Pancreas (tissue), 10 donors: ENCODE measurements around the gene FCRL4. TPM values are rescaled to one million over a fixed set of nuclear protein-coding genes. Genes with fewer than 3 reads are reported as not detected.
A peak's percentile ranks its signal among the peaks of the same experiment; 100 is the strongest.

Experiments
- ATAC-seq, 4 donors: fragments of 200-7000 bp; cut with Tn5 transposase; one replicate each; pipeline versions ENCODE4 v1.8.0 to v1.9.1; 2020; ENCODE audit warnings: mild to moderate bottlenecking in 4 of 4, moderate library complexity in 4 of 4
- DNase-seq, 6 donors: peaks; one replicate each; pipeline ENCODE4 v3.0.0-alpha.2; 2020
- FAIRE-seq: peaks from 2 replicates; lab custom pipeline; 2012; peaks lifted over from hg19 to GRCh38; lab: Jason Lieb, UNC
- H3K27ac ChIP-seq, 4 donors: fragments of 200-600 bp; sonication (generic); 1 replicate in 3 of 4; 2 replicates in 1 of 4; pipeline versions ENCODE4 v1.5.0 to v1.8.0; 2020
- H3K27me3 ChIP-seq, 4 donors: fragments of 200-600 bp; one replicate each; pipeline ENCODE4 v1.8.0; 2021
- H3K36me3 ChIP-seq, 3 donors: fragments of 200-600 bp; sonication (generic) in 1 of 3; one replicate each; pipeline versions ENCODE4 v1.5.0 to v1.8.0; 2020 to 2021
- H3K4me1 ChIP-seq, 3 donors: fragments of 200-600 bp; one replicate each; pipeline ENCODE4 v1.8.0; 2021
- H3K4me3 ChIP-seq, 4 donors: fragments of 200-600 bp; sonication (generic) in 2 of 4; one replicate each; pipeline versions ENCODE4 v1.5.0 to v1.8.0; 2020 to 2021
- H3K9me3 ChIP-seq, 4 donors: fragments of 200-600 bp; one replicate each; pipeline ENCODE4 v1.8.0; 2021
- CTCF ChIP-seq, 4 donors: fragments of 200-600 bp; sonication (generic) in 3 of 4; IDR thresholded peaks; one replicate each; pipeline versions ENCODE4 v1.5.0 to v1.8.0; 2021; ENCODE audit warnings: antibody characterized with exemption in 4 of 4
- WGBS, 2 donors: extraction: QIAGEN DNeasy Blood & Tissue Kit; methylation state at CpG; one replicate each; pipeline ENCODE4 v1.1.7; 2013; 5-methylcytosine and 5-hydroxymethylcytosine counted together
- intact Hi-C, 3 donors: fragments of 100-400 bp; cut with DNase I; formaldehyde crosslinking; loops; one replicate each; pipeline versions ENCODE4 v1.11.1 to v1.14.2; 2022
- polyA plus RNA-seq, 2 donors: library from polyadenylated mRNA; stranded (reverse); fragments of 200-250 nt; gene quantifications; one replicate each; pipeline ENCODE4 v1.2.3, GENCODE V29; 2013
- total RNA-seq, 6 donors: library from RNA; stranded (reverse); fragmentation: NEBNext Ultra II Directional in 4 of 6; extraction: Animal tissue kit (Norgen Biotek cat#: 25700) in 4 of 6; gene quantifications; one replicate each; pipeline versions ENCODE4 v1.2.1 to v1.2.4, GENCODE V29; 2021 to 2023
- donor health status: healthy with polysubstance abuse.
- donor health status: DM: no; HTN: no; CAD: no; lungs with moderate emphysema.
- donor health status: DM: no; HTN: no; CAD: no.
- donor health status: control.
- donor health status: control.
- donor health status: Bipolar disorder and iron deficiency.
- donor health status: DM: yes; HTN: yes; CAD: no.
- donor health status: DM: no; HTN: no; CAD: no.
- donor health status: DM: no; HTN: no; CAD: no.
- donor health status: DM: yes; HTN: yes; CAD: no.

The FCRL4 gene
- total and polyA plus RNA-seq, 8 donors = not detected

GRCh38 chr1:157580179-157580827, 17.6 kb downstream of the FCRL4 start:
- peak; percentile 34 to 73 (median 58) for TF ChIP-seq CTCF (IDR thresholded peaks at IDR 0.05)
- H3K4me3 ChIP-seq = no peak overlapping the region
- no peaks in the 10 kb centered on the region for H3K36me3 ChIP-seq
- H3K27me3 ChIP-seq = no peaks in the 10 kb centered on the region
- H3K4me1 ChIP-seq = no peaks in the 10 kb centered on the region
- ATAC-seq (peak; percentile 77 to 91 (median 84)), DNase-seq (peak in 2 of 6 donors; percentile 11 to 43), FAIRE-seq (no peak)
- 6 to 10% methylated on average over 4 of the region's 4 CpGs for whole genome bisulfite sequencing, 2 donors
- H3K9me3 ChIP-seq = no peaks in the 10 kb centered on the region
- intact Hi-C loops = loop anchor here in 1 of 3 donors (10.0 kb wide), 1 partner anchor 114 kb away; no protein-coding TSS in a partner anchor
- no peak overlapping the region for H3K27ac ChIP-seq

GRCh38 chr1:157577420-157577819, 20.5 kb downstream of the FCRL4 start:
- no peak for FAIRE-seq

GRCh38 chr1:157575744-157576143, 22.1 kb downstream of the FCRL4 start:
- Histone ChIP-seq H3K36me3 (no peaks in the 10 kb centered on the region), H3K4me3 (no peak overlapping the region), H3K9me3 (no peaks in the 10 kb centered on the region), H3K27me3 (no peaks in the 10 kb centered on the region), H3K4me1 (no peaks in the 10 kb centered on the region), H3K27ac (no peak overlapping the region)
- 69 to 85% methylated on average over 2 of the region's 2 CpGs for WGBS, 2 donors
- TF ChIP-seq CTCF (IDR thresholded peaks at IDR 0.05) = no peak
- no peak for DNase-seq
- no peak for ATAC-seq
- intact Hi-C loops = loop anchor here in 1 of 3 donors (10.0 kb wide), 1 partner anchor 369 kb away; no protein-coding TSS in a partner anchor
- FAIRE-seq = no peak

More at GRCh38 chr1:157577420-157577819, 20.5 kb downstream of the FCRL4 start:
- no peak overlapping the region for H3K27ac ChIP-seq
- ATAC-seq (no peak), DNase-seq (no peak)
- no peak for TF ChIP-seq CTCF (IDR thresholded peaks at IDR 0.05)
- intact Hi-C loops = loop anchor here in 1 of 3 donors (10.0 kb wide), 1 partner anchor 367 kb away; no protein-coding TSS in a partner anchor
- no peaks in the 10 kb centered on the region for H3K36me3 ChIP-seq
- no peaks in the 10 kb centered on the region for H3K4me1 ChIP-seq
- H3K9me3 ChIP-seq = no peaks in the 10 kb centered on the region
- 68 to 70% methylated on average over 3 of the region's 3 CpGs for WGBS, 2 donors
- H3K27me3 ChIP-seq = no peaks in the 10 kb centered on the region
- H3K4me3 ChIP-seq = no peak overlapping the region

GRCh38 chr1:157574836-157575235, 23.0 kb downstream of the FCRL4 start:
- FAIRE-seq = no peak

More at GRCh38 chr1:157574836-157575235, 23.0 kb downstream of the FCRL4 start:
- ATAC-seq (no peak), DNase-seq (no peak)
- intact Hi-C loops = loop anchor here in 1 of 3 donors (10.0 kb wide), 1 partner anchor 370 kb away; no protein-coding TSS in a partner anchor
- Histone ChIP-seq H3K4me3 (no peak overlapping the region), H3K27ac (no peak overlapping the region), H3K9me3 (no peaks in the 10 kb centered on the region), H3K27me3 (no peaks in the 10 kb centered on the region), H3K36me3 (no peaks in the 10 kb centered on the region), H3K4me1 (no peaks in the 10 kb centered on the region)
- 87 to 89% methylated on average over 1 of the region's 1 CpG for WGBS, 2 donors
- TF ChIP-seq CTCF (IDR thresholded peaks at IDR 0.05) = no peak
